GM23248 (cell line): ENCODE results near the gene ALK.

ENCODE experiments used
- EZH2 ChIP-seq: fragments of 200-600 bp; sonication (generic); IDR thresholded peaks from 2 replicates; pipeline ENCODE4 v1.6.1; 2018; ENCODE audit warnings: antibody characterized with exemption, mild to moderate bottlenecking; ENCODE audit not compliant: insufficient read depth, poor library complexity, severe bottlenecking
- EZH2phosphoT487 ChIP-seq: fragments of 200-600 bp; sonication (generic); IDR thresholded peaks from 2 replicates; pipeline ENCODE4 v1.6.1; 2018; ENCODE audit warnings: antibody characterized with exemption, moderate library complexity, mild to moderate bottlenecking, low read depth; ENCODE audit not compliant: insufficient read depth

DNA sequence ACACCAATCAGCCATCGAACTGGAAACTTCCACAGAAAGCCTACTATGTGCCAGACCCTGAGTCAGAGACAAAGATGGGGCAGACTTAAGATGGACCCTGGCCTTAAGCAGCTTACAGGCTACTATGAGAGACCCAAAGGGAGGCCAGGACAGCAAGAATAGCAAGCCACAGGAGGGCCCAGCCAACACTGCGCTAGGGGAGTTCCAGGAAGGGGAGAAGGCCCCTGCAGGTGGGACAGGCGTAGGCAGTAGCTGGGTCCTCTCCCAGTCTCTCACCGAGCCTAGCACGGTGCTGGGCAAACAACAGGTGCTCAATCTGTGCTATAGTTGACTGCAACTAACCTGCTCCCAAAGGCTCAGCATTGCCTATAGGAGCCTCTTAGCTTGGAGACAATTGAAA lies 670.0 kb downstream of the ALK start:
- no peak for TF ChIP-seq EZH2phosphoT487
- no peak for TF ChIP-seq EZH2
